GM13976 (cell line): ENCODE data around the gene GASK1A.

Source experiments
- DNase-seq: peaks from one replicate; pipeline ENCODE4 v3.0.0; 2012; ENCODE audit warnings: low spot score
- CTCF ChIP-seq: IDR thresholded peaks from 2 replicates; pipeline ENCODE4 v1.5.1; 2012; ENCODE audit warnings: borderline replicate concordance, mild to moderate bottlenecking; ENCODE audit not compliant: insufficient read depth; ENCODE audit errors: extremely low read depth, missing control alignments, control extremely low read depth
- in situ Hi-C: fragments of 300-500 bp; cut with MboI; formaldehyde crosslinking; loops from one replicate; pipeline ENCODE4 v1.12.0; 2022; ENCODE audit warnings: low sequenced_read_pairs, mixed read lengths, inconsistent platforms; ENCODE audit not compliant: unreplicated experiment

GASK1A gene

GRCh38 chr3:43014241-43014640, 35.1 kb downstream of the GASK1A start:
- in situ Hi-C loops: no loop called here
- TF ChIP-seq CTCF: no peak

GRCh38 chr3:43014956-43015355, 35.8 kb downstream of the GASK1A start:
- in situ Hi-C loops: no loop called here
- no peak for TF ChIP-seq CTCF
- DNase-seq: no peak

More at GRCh38 chr3:43014241-43014640, 35.1 kb downstream of the GASK1A start:
- no peak for DNase-seq

- DNase-seq: no peak
- no peak for TF ChIP-seq CTCF
- in situ Hi-C loops: no loop called here
These were observed 36.5 kb downstream of the GASK1A start for GRCh38 chr3:43015572-43015971.

- TF ChIP-seq CTCF: no peak
These were observed 37.1 kb downstream of the GASK1A start for GRCh38 chr3:43015991-43016865.

GRCh38 chr3:43017004-43017403, 37.9 kb downstream of the GASK1A start:
- DNase-seq: no peak
- in situ Hi-C loops: no loop called here
- TF ChIP-seq CTCF: no peak

More at GRCh38 chr3:43015991-43016865, 37.1 kb downstream of the GASK1A start:
- DNase-seq: no peak
- in situ Hi-C loops: no loop called here

- in situ Hi-C loops: no loop called here
- DNase-seq: no peak
- no peak for TF ChIP-seq CTCF
These were observed 38.6 kb downstream of the GASK1A start for GRCh38 chr3:43017593-43018195.

GRCh38 chr3:43018246-43018645, 39.1 kb downstream of the GASK1A start:
- in situ Hi-C loops: no loop called here
- DNase-seq: no peak
- no peak for TF ChIP-seq CTCF
